Muscle of leg (tissue), 16 donors: ENCODE results near the gene MSL3. TPM values are rescaled to one million over a fixed set of nuclear protein-coding genes. Genes with fewer than 3 reads are reported as not detected.

Experiments
- DNase-seq: peaks from one replicate; pipeline ENCODE4 v3.0.0; 2013
- H3K27ac ChIP-seq: one replicate; pipeline ENCODE4 v1.5.1; 2013; ENCODE audit warnings: mild to moderate bottlenecking, low read length, control low read depth
- H3K27me3 ChIP-seq: one replicate; pipeline ENCODE4 v1.6.1; 2013; ENCODE audit warnings: low read length; ENCODE audit not compliant: control insufficient read depth, insufficient read depth
- H3K36me3 ChIP-seq: one replicate; pipeline ENCODE4 v1.6.1; 2013; ENCODE audit warnings: low read length; ENCODE audit not compliant: control insufficient read depth, insufficient read depth
- H3K4me1 ChIP-seq: one replicate; pipeline ENCODE4 v1.6.1; 2013; ENCODE audit warnings: low read length; ENCODE audit not compliant: control insufficient read depth, insufficient read depth
- H3K4me3 ChIP-seq: one replicate; pipeline ENCODE4 v1.5.1; 2013; ENCODE audit warnings: low read length, control low read depth
- H3K9me3 ChIP-seq: replicated peaks from 2 replicates; pipeline ENCODE4 v1.6.1; 2013; ENCODE audit warnings: low read depth, low read length; ENCODE audit not compliant: control insufficient read depth
- WGBS: methylation state at CpG from one replicate; pipeline ENCODE4 v1.1.5; 2013; ENCODE audit warnings: missing lambda C conversion rate; ENCODE audit not compliant: insufficient coverage; 5-methylcytosine and 5-hydroxymethylcytosine counted together
- long read RNA-seq, 11 donors: transcript quantifications; one replicate each; lab custom pipeline, GENCODE V29; 2026
- polyA plus RNA-seq, 8 donors: library from polyadenylated mRNA; unstranded; fragments of 120-200 nt; gene quantifications; one replicate each; pipeline versions ENCODE4 v1.2.1 to v1.2.3, GENCODE V29; 2013; ENCODE audit warnings: inconsistent platforms in 1 of 8, low replicate concordance in 1 of 8; ENCODE audit not compliant: insufficient read length in 8 of 8, insufficient read depth in 1 of 8
- total RNA-seq: library from RNA; stranded (reverse); fragments of 120-200 nt; gene quantifications from one replicate; pipeline ENCODE4 v1.2.4, GENCODE V29; 2013

The MSL3 gene, protein sequence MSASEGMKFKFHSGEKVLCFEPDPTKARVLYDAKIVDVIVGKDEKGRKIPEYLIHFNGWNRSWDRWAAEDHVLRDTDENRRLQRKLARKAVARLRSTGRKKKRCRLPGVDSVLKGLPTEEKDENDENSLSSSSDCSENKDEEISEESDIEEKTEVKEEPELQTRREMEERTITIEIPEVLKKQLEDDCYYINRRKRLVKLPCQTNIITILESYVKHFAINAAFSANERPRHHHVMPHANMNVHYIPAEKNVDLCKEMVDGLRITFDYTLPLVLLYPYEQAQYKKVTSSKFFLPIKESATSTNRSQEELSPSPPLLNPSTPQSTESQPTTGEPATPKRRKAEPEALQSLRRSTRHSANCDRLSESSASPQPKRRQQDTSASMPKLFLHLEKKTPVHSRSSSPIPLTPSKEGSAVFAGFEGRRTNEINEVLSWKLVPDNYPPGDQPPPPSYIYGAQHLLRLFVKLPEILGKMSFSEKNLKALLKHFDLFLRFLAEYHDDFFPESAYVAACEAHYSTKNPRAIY
- total RNA-seq = 17.4 TPM
- 10 to 100 TPM; 21.2 to 32.1 (median 23.4) TPM for polyA plus RNA-seq
- long read RNA-seq, donor 1, full-length matches to known transcripts = 9 of 18 reads
- long read RNA-seq, donor 1, partial matches to known transcripts = 9 of 18 reads
- long read RNA-seq, donor 1, other reads (novel, unspliced or antisense) = 0 of 18 reads
- long read RNA-seq, donor 2, partial matches to known transcripts = 0 of 2 reads
- long read RNA-seq, donor 2, other reads (novel, unspliced or antisense) = 0 of 2 reads
- long read RNA-seq, donor 3, full-length matches to known transcripts = 10 of 15 reads
- long read RNA-seq, donor 3, partial matches to known transcripts = 5 of 15 reads
- long read RNA-seq, donor 3, other reads (novel, unspliced or antisense) = 0 of 15 reads
- long read RNA-seq, donor 4, partial matches to known transcripts = 0 of 4 reads
- long read RNA-seq, donor 4, other reads (novel, unspliced or antisense) = 0 of 4 reads
- long read RNA-seq, donor 5, full-length matches to known transcripts = 24 of 50 reads
- long read RNA-seq, donor 5, partial matches to known transcripts = 26 of 50 reads
- long read RNA-seq, donor 5, other reads (novel, unspliced or antisense) = 0 of 50 reads
- long read RNA-seq, donor 6, full-length matches to known transcripts = 15 of 29 reads
- long read RNA-seq, donor 6, partial matches to known transcripts = 14 of 29 reads
- long read RNA-seq, donor 6, other reads (novel, unspliced or antisense) = 0 of 29 reads
- long read RNA-seq, donor 7, full-length matches to known transcripts = 12 of 32 reads
- long read RNA-seq, donor 7, partial matches to known transcripts = 20 of 32 reads
- long read RNA-seq, donor 7, other reads (novel, unspliced or antisense) = 0 of 32 reads
- long read RNA-seq, donor 8, transcript MSL3-213 (3 exons, 549 nt) = major isoform, 5 of 13 reads
- long read RNA-seq, donor 8, partial matches to known transcripts = 5 of 13 reads
- long read RNA-seq, donor 8, other reads (novel, unspliced or antisense) = 0 of 13 reads
- long read RNA-seq, donor 9, transcript MSL3-213 (3 exons, 549 nt) = major isoform, 5 of 22 reads
- long read RNA-seq, donor 9, partial matches to known transcripts = 14 of 22 reads
- long read RNA-seq, donor 9, other reads (novel, unspliced or antisense) = 0 of 22 reads
- long read RNA-seq, donor 10, full-length matches to known transcripts = 11 of 38 reads
- long read RNA-seq, donor 10, partial matches to known transcripts = 27 of 38 reads
- long read RNA-seq, donor 10, other reads (novel, unspliced or antisense) = 0 of 38 reads
- long read RNA-seq, donor 11, partial matches to known transcripts = 13 of 19 reads
- long read RNA-seq, donor 11, other reads (novel, unspliced or antisense) = 0 of 19 reads

DNA sequence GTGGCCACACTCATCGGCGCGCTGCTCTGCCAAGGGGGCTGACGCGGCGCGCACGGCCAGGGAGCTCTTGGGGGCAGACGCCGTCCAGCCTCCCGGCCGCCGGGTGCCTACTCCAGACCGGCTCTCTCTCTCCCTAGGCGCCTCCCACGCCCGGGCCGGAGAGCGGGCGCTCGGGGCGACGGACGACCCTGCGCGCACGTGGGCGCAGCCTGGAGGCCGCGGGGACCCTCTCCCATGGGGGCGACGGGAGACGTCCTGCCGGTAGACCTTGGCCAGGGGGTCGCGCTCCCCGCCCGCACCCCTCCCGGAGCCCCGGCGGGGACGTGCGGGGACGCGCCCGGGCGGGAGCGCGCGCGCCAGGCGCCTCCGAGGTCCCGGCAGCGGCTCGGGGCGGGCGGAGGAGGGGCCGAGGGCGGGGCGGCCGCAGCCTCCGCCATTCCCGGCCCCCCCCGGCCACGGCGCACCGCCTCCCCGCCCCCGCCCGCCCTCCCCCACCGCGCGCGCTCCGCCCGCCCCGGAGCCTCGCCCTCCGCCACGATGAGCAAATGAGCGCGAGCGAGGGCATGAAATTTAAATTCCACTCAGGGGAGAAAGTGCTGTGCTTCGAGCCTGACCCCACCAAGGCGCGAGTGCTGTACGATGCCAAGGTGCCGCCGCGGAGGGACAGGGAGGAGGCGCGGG, at the start of gene MSL3:
TSS of gene MSL3 (plus strand) at position 519 of the 681 bp plus-strand sequence. CDS start at position 546, 27 bp downstream.
- peak within 1 kb of the TSS; percentile 85 for H3K27ac ChIP-seq
- peaks cover 4% of the 10 kb centered on the region for H3K4me1 ChIP-seq
- WGBS = 41% methylated on average over 59 of the region's 93 CpGs
- DNase-seq = peak; percentile 74
- no peaks in the 10 kb centered on the region for H3K9me3 ChIP-seq
- peaks cover 30% of the 10 kb centered on the region for H3K27me3 ChIP-seq
- peaks cover 8% of the 10 kb centered on the region for H3K36me3 ChIP-seq
- H3K4me3 ChIP-seq = peak within 1 kb of the TSS; percentile 63

DNA sequence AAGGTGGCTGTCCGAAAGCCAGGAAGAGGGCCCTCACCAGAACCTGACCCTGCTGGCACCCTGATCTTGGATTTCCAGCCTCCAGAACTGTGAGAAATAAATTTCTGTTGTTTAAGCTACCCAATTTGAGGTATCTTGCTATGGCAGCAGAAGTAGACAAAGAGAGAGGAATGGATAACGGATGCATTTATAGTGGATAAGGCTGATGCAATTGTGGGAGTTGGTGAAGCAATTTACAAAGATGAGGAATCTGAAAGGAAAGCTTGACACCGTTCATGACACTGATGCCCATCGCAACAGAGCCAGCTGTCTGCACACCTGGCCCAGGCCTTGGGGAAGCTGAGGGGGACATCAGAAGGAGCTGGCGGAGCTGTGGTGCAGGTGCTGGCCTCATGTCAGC, 35.7 kb upstream of the MSL3 start:
- Histone ChIP-seq H3K4me1 (no peaks in the 10 kb centered on the region), H3K27ac (no peak overlapping the region), H3K36me3 (no peaks in the 10 kb centered on the region), H3K27me3 (peaks cover 14% of the 10 kb centered on the region), H3K9me3 (no peaks in the 10 kb centered on the region), H3K4me3 (no peak overlapping the region)
- no peak for DNase-seq
- WGBS = 75% methylated on average over 5 of the region's 5 CpGs

DNA sequence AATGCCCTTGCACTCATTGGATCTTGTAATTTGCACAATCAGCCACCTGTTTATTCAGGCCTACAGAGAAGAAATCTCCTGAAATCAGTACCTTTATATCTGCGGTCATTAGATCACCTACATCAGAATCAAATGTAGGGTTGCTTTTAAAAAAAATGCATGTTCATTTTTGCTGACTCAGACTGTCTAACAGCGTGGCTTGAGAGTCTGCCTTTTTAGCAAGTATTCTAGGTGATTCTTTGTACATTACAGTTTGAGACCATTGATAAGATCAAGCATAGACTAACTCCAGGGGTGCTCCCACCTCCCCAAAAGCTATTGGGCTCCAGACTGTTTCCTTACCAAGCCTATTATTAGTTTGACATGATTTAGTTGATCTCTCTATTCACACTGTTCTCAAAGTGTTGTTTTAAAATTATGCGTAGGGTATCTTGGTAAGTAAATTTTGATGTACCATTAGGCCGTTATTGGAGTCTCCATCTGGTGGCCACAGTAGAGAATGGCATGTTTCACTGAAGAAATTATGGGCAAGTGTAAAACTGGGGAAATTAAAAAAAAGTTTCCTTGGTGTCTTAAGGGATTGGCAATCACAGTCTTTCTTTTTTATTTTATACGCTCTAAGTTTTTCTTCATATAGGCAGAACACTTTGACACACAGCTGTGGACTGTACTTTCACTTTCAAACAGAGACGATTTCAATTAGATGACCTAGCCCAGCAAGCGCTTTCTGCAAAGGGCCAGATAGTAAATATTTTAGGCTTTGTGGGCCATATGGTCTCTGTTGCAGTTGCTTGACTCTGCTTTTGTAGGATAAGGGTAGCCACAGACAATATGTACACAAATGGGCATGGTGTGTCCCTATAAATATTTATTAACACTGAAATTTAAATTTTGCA, 33.7 kb upstream of the MSL3 start:
- H3K27ac ChIP-seq = no peak overlapping the region
- DNase-seq = peak; percentile 38
- H3K36me3 ChIP-seq = no peaks in the 10 kb centered on the region
- 58% methylated on average over 2 of the region's 7 CpGs for WGBS
- no peaks in the 10 kb centered on the region for H3K4me1 ChIP-seq
- no peaks in the 10 kb centered on the region for H3K9me3 ChIP-seq
- H3K27me3 ChIP-seq = peaks cover 14% of the 10 kb centered on the region
- H3K4me3 ChIP-seq = no peak overlapping the region

DNA sequence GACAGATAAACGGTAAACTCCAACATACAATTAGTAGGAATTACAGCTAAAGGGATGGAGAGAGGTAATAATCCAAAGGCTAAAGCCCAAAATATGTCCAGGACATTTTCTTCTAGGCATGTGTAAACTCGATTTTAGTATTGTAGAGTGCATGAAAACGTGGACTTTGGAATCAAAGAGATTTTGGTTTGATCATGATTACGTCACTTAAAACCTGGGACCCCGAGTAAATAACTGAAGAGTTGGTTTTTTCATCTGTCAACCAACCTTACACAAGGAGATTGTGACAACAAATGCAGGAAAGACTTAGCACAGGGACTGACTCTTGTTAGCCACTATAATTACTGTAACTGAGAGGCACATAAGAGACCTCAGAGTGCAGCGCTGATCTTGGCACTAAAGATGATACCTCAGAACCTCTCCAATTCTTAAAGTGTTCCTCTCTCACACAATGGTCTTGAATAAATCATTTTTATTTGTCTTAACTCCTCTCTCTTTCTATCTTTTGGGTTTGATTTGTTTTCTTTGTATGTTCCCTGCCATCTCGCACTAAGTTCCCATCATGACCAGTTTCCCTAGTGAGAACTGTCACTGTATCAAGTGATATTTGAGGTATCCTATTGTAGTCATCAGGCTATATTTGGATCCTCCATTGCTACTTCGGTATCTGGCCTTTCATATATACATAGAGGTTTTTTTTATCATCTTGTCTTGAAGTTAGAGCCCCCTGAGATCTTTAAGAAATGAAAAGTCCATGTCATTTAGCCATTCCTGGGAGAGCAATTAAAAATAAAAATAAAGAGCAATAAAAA, 32.2 kb upstream of the MSL3 start:
- no peaks in the 10 kb centered on the region for H3K4me1 ChIP-seq
- H3K27ac ChIP-seq = no peak overlapping the region
- no peaks in the 10 kb centered on the region for H3K9me3 ChIP-seq
- no peaks in the 10 kb centered on the region for H3K36me3 ChIP-seq
- peaks cover 9% of the 10 kb centered on the region for H3K27me3 ChIP-seq
- 33% methylated on average over 2 of the region's 8 CpGs for WGBS
- H3K4me3 ChIP-seq = no peak overlapping the region
- no peak for DNase-seq

DNA sequence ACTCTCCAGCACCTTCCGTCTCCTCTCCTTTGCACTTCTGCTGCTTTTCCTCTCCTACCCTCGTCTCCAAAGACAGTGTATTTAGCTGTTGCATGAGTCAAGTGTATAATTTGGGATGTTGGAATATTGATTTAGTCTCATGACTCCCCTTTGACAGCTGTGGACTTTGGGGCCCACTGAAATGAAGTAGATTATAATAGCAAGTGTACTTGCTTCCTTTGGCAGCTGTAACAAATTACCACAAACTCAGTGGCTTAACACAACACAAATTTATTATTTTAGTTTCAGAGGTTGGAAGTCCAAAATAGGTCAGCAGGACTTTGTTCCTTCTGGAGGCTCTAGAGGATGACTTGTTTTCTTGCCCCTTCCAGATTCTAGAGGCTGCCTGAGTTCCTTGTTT, 29.5 kb upstream of the MSL3 start:
- DNase-seq = no peak
- Histone ChIP-seq H3K4me1 (no peaks in the 10 kb centered on the region), H3K27me3 (peaks cover 4% of the 10 kb centered on the region), H3K27ac (no peak overlapping the region), H3K36me3 (no peaks in the 10 kb centered on the region), H3K9me3 (no peaks in the 10 kb centered on the region), H3K4me3 (no peak overlapping the region)
- no CpG with 5 or more reads among the region's 2 CpGs for WGBS

DNA sequence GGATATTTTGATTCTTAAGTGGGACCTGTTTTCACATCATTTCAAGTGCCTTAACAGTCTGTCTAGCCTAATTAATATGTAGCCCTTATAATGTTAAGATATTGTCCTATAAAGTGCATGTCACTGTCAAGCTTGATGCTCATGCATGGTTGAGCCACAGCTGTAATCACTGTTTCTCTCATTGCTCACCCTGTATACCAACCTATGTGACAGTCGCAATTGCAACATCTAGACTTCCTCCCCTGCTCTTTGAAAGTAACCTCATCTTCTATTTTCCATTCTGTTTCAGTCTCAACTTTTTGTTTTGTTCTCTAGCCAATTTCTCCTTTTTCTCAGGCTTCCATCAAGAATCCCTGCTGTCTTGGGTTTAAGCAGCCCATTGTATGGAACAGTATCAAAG, 24.4 kb upstream of the MSL3 start:
- WGBS = 56% methylated on average over 1 of the region's 1 CpG
- no peaks in the 10 kb centered on the region for H3K4me1 ChIP-seq
- peaks cover 15% of the 10 kb centered on the region for H3K27me3 ChIP-seq
- DNase-seq = no peak
- H3K36me3 ChIP-seq = no peaks in the 10 kb centered on the region
- H3K4me3 ChIP-seq = no peak overlapping the region
- H3K27ac ChIP-seq = no peak overlapping the region
- no peaks in the 10 kb centered on the region for H3K9me3 ChIP-seq

DNA sequence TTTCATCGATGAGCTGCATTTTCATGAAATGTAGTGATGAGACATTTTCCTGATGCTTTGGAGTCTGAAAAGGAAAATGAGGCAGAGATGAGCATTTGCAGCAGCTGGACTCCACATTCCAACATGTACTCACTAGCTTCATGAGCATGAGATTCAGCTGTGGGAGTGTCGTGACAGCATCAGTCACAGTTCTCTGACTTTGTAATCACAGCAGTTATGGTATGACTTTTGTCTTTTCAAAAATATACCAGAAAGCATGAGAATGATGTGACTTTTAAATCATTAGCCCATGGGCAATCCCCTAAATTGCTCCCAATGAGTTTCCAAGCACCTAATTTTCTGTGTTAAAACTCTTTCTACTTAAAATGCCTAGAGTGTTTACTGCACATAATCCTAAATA, 18.3 kb upstream of the MSL3 start:
- peaks cover 18% of the 10 kb centered on the region for H3K27me3 ChIP-seq
- no peaks in the 10 kb centered on the region for H3K9me3 ChIP-seq
- DNase-seq = no peak
- H3K27ac ChIP-seq = no peak overlapping the region
- no peaks in the 10 kb centered on the region for H3K4me1 ChIP-seq
- no peak overlapping the region for H3K4me3 ChIP-seq
- H3K36me3 ChIP-seq = no peaks in the 10 kb centered on the region
- no CpG with 5 or more reads among the region's 2 CpGs for WGBS
